HG02571 (cell line): ENCODE measurements around the gene ACSF3.

Experiments used
- ATAC-seq: cut with Tn5 transposase; IDR thresholded peaks from one replicate; pipeline ENCODE4 v1.9.1; 2021; ENCODE audit warnings: mild to moderate bottlenecking, moderate library complexity; ENCODE audit not compliant: unreplicated experiment

ACSF3 gene

GRCh38 chr16:89093602-89094251, at the start of gene ACSF3:
Gene ACSF3 (plus strand): TSS chr16:89093852. CDS start chr16:89100682, 6,830 bp downstream.
- no peak for ATAC-seq

GRCh38 chr16:89044418-89045180, 49.1 kb upstream of the ACSF3 start:
- no peak for ATAC-seq

GRCh38 chr16:89045181-89045815, 48.4 kb upstream of the ACSF3 start:
- ATAC-seq: no peak

- no peak for ATAC-seq
Measured at GRCh38 chr16:89045881-89046280, 47.8 kb upstream of the ACSF3 start.

GRCh38 chr16:89046491-89046890, 47.2 kb upstream of the ACSF3 start:
- ATAC-seq: no peak

- ATAC-seq: no peak
Measured at GRCh38 chr16:89047331-89048089, 46.1 kb upstream of the ACSF3 start.

GRCh38 chr16:89048090-89048725, 45.4 kb upstream of the ACSF3 start:
- ATAC-seq: no peak

GRCh38 chr16:89048871-89049422, 44.7 kb upstream of the ACSF3 start:
- no peak for ATAC-seq

GRCh38 chr16:89049484-89050118, 44.1 kb upstream of the ACSF3 start:
- ATAC-seq: no peak

GRCh38 chr16:89050119-89050867, 43.4 kb upstream of the ACSF3 start:
- no peak for ATAC-seq

GRCh38 chr16:89050868-89051311, 42.8 kb upstream of the ACSF3 start:
- ATAC-seq: no peak

GRCh38 chr16:89051521-89052166, 42.0 kb upstream of the ACSF3 start:
- ATAC-seq: no peak

- no peak for ATAC-seq
Measured at GRCh38 chr16:89052191-89052889, 41.3 kb upstream of the ACSF3 start.

GRCh38 chr16:89052890-89053724, 40.5 kb upstream of the ACSF3 start:
- no peak for ATAC-seq

GRCh38 chr16:89053725-89054029, 40.0 kb upstream of the ACSF3 start:
- ATAC-seq: no peak

- ATAC-seq: no peak
Measured at GRCh38 chr16:89054261-89054661, 39.4 kb upstream of the ACSF3 start.

GRCh38 chr16:89054714-89055113, 38.9 kb upstream of the ACSF3 start:
- no peak for ATAC-seq
